DND-41 (cell line): Measurements from ENCODE around the gene ZNF541.

Source experiments
- CTCF ChIP-seq: IDR thresholded peaks from 2 replicates; pipeline ENCODE4 v1.5.1; 2012; ENCODE audit warnings: borderline replicate concordance, low read length, moderate library complexity, mild to moderate bottlenecking; ENCODE audit not compliant: poor library complexity, severe bottlenecking; ENCODE audit errors: extremely low read depth
- EZH2 ChIP-seq: IDR thresholded peaks from 3 replicates; pipeline ENCODE4 v1.6.1; 2012; ENCODE audit warnings: borderline replicate concordance, low read depth, mild to moderate bottlenecking, moderate library complexity, low read length, inconsistent platforms; ENCODE audit not compliant: severe bottlenecking

- TF ChIP-seq CTCF (no peak), EZH2 (no peak)
These were observed 20.9 kb upstream of the ZNF541 start for GRCh38 chr19:47593860-47594259.
